ENCODE results near the gene CFAP119. TPM values are rescaled to one million over a fixed set of nuclear protein-coding genes. Genes with fewer than 3 reads are reported as not detected.

The CFAP119 gene
- total and polyA plus RNA-seq, 10 of the 15 experiments (the other 5 are each of a cell fraction or from before 2014, with no cell fraction given), result 2.2 to 9.4 (median 4.3) TPM

DNA sequence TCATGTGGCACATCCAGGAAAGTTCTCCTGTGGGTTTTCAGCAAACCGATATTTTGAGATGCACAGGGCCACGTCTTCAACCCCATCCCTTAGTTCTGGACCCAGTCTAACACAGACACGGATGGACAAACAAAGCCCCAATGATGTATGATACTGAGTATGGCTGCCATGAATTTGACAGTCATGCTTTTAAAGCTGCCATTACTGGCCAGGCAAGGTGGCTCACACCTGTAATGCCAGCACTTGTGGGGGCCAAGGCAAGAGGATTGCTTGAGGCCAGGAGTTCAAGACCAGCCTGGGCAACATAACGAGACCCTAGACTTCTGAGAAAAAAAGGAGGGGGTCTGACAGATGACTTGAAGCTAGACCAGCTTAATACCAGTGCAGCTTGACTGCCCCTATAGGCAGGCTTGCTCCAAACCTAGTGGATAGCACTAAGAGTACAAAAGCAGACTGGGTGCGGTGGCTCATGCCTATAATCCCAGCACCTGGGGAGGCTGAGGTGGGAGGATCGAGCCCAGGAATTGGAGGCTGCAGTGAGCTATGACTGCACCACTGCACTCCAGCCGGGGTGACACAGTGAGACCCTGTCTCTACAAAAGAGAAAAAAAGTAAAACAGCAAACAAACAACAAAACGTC, 35.9 kb upstream of the CFAP119 start:
- intact Hi-C loops (cut with micrococcal nuclease; ENCODE audit: unreplicated experiment) (no loop called here), in situ Hi-C loops (cut with MboI) (no loop called here)
- SMC1A ChIA-PET (ENCODE audit: uncharacterized antibody, unreplicated experiment), result no interaction called here
- no TSS peak for BruUV-seq (replicated peaks)
- TF ChIP-seq ZNF274 (IDR thresholded peaks at IDR 0.05; ENCODE audit: insufficient read depth, insufficient read length) (no peak), RAD51 (IDR thresholded peaks at IDR 0.05) (no peak), HDGF (IDR thresholded peaks at IDR 0.05) (no peak)
- TF ChIP-seq, protein P1, sequence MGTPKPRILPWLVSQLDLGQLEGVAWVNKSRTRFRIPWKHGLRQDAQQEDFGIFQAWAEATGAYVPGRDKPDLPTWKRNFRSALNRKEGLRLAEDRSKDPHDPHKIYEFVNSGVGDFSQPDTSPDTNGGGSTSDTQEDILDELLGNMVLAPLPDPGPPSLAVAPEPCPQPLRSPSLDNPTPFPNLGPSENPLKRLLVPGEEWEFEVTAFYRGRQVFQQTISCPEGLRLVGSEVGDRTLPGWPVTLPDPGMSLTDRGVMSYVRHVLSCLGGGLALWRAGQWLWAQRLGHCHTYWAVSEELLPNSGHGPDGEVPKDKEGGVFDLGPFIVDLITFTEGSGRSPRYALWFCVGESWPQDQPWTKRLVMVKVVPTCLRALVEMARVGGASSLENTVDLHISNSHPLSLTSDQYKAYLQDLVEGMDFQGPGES (IDR thresholded peaks at IDR 0.05), result no peak
- TF ChIP-seq, protein P2, sequence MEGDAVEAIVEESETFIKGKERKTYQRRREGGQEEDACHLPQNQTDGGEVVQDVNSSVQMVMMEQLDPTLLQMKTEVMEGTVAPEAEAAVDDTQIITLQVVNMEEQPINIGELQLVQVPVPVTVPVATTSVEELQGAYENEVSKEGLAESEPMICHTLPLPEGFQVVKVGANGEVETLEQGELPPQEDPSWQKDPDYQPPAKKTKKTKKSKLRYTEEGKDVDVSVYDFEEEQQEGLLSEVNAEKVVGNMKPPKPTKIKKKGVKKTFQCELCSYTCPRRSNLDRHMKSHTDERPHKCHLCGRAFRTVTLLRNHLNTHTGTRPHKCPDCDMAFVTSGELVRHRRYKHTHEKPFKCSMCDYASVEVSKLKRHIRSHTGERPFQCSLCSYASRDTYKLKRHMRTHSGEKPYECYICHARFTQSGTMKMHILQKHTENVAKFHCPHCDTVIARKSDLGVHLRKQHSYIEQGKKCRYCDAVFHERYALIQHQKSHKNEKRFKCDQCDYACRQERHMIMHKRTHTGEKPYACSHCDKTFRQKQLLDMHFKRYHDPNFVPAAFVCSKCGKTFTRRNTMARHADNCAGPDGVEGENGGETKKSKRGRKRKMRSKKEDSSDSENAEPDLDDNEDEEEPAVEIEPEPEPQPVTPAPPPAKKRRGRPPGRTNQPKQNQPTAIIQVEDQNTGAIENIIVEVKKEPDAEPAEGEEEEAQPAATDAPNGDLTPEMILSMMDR (IDR thresholded peaks at IDR 0.05 in 2 of 3, conservative IDR thresholded peaks at IDR 0.05 in 1 of 3; ENCODE audit: control insufficient read depth in 2 of 3, extremely low read depth in 1 of 3, insufficient read depth in 1 of 3, low read depth in 3 of 3, low read length in 3 of 3), result peak in 2 of 3 experiments; percentile 6 to 22; a peak in 1 of 6 replicates
- FAIRE-seq (peak; percentile 74), ATAC-seq (peak; percentile 69), DNase-seq (ENCODE audit: low read depth, low spot score) (no peak)
- H3K9ac ChIP-seq (ENCODE audit: control insufficient read depth, insufficient read depth, low read length), result no peak overlapping the region
- POLR2A ChIA-PET, result no interaction called here
- no peaks in the 10 kb centered on the region for H3K27me3 ChIP-seq (replicated peaks in 1 of 2; ENCODE audit: control insufficient read depth in 2 of 2, insufficient read depth in 2 of 2, low read length in 1 of 2)
- no peak overlapping the region for H3K27ac ChIP-seq (ENCODE audit: control insufficient read depth, insufficient read depth)
- no peaks in the 10 kb centered on the region for H3K36me3 ChIP-seq (ENCODE audit: control insufficient read depth in 2 of 2, insufficient read depth in 2 of 2, low read length in 1 of 2)
- no peak overlapping the region for H3K4me2 ChIP-seq (ENCODE audit: control insufficient read depth, insufficient read depth)
- no peaks in the 10 kb centered on the region for H4K20me1 ChIP-seq (ENCODE audit: control insufficient read depth, insufficient read depth)
- CTCF ChIA-PET, result interaction anchor here (0.7 to 1.1 kb wide), 4 partner anchors 12 to 104 kb away, joined by 3 to 4 read pairs (median 3); no protein-coding TSS in a partner anchor
- 51% methylated on average over 8 of the region's 8 CpGs for WGBS (ENCODE audit: insufficient coverage, insufficient replicate concordance, low lambda C conversion rate, missing lambda C conversion rate)
- no peak overlapping the region for H2AFZ ChIP-seq (ENCODE audit: control insufficient read depth, low read depth, low read length)
- RAD21 ChIA-PET (ENCODE audit: unreplicated experiment), result no interaction called here
- no peak overlapping the region for H3K4me3 ChIP-seq
- H3K79me2 ChIP-seq (ENCODE audit: control insufficient read depth, insufficient read depth, low read length), result no peaks in the 10 kb centered on the region
- no peaks in the 10 kb centered on the region for H3K9me3 ChIP-seq (replicated peaks; ENCODE audit: control insufficient read depth, insufficient read depth, low read length)
- no peaks in the 10 kb centered on the region for H3K4me1 ChIP-seq (ENCODE audit: control insufficient read depth, insufficient read depth, low read length)

Measured in GM12878 (cell line).